Endothelial cell of umbilical vein (primary cell): ENCODE measurements around the gene CCNJL. TPM values are rescaled to one million over a fixed set of nuclear protein-coding genes. Genes with fewer than 3 reads are reported as not detected.

Experiments used
- BruUV-seq: library from RNA; stranded (reverse); fragments of 400-500 nt; replicated peaks from 2 replicates; lab custom pipeline; 2021; lab: Mats Ljungman, UMichigan
- CTCF ChIA-PET: fragments of 300-600, 350-600 bp; sonication (Branson Sonifier 250); formaldehyde crosslinking; loops from one replicate; lab custom pipeline; 2021; ENCODE audit warnings: antibody characterized with exemption, inconsistent platforms; lab: Charles Lee
- POLR2A ChIA-PET: fragments of 300-600, 350-600 bp; sonication (Branson Sonifier 250); formaldehyde crosslinking; loops from one replicate; lab custom pipeline; 2021; ENCODE audit warnings: antibody characterized with exemption, inconsistent platforms; lab: Charles Lee
- DNase-seq: peaks from one replicate; pipeline ENCODE4 v3.0.0-alpha.2; 2011; ENCODE audit warnings: low read depth, low spot score
- FAIRE-seq: peaks from 2 replicates; lab custom pipeline; 2011; peaks lifted over from hg19 to GRCh38; lab: Jason Lieb, UNC
- H2AFZ ChIP-seq: 2 replicates; pipeline ENCODE4 v1.6.0; 2012; ENCODE audit warnings: low read depth, low read length, control low read depth, inconsistent platforms
- H3K27ac ChIP-seq: 2 replicates; pipeline ENCODE4 v1.5.1; 2011; ENCODE audit warnings: low read depth, mild to moderate bottlenecking, control low read depth, low read length, moderate library complexity; ENCODE audit not compliant: insufficient read depth
- H3K27me3 ChIP-seq, 2 experiments: 2 replicates each; pipeline versions ENCODE4 v1.6.0 to v1.6.1; 2011; ENCODE audit warnings: low read length in 2 of 2, mixed read lengths in 1 of 2; ENCODE audit not compliant: control insufficient read depth in 2 of 2, insufficient read depth in 2 of 2
- H3K36me3 ChIP-seq, 2 experiments: 2 replicates in 1 of 2; 3 replicates in 1 of 2; pipeline ENCODE4 v1.5.1; 2011; ENCODE audit warnings: low read length in 2 of 2, mild to moderate bottlenecking in 1 of 2, moderate library complexity in 1 of 2; ENCODE audit not compliant: control insufficient read depth in 2 of 2, insufficient read depth in 2 of 2; ENCODE audit errors: extremely low read depth in 1 of 2
- H3K4me1 ChIP-seq: 3 replicates; pipeline ENCODE4 v1.5.1; 2011; ENCODE audit warnings: mild to moderate bottlenecking, low read length; ENCODE audit not compliant: control insufficient read depth, insufficient read depth; ENCODE audit errors: extremely low read depth
- H3K4me2 ChIP-seq: 2 replicates; pipeline ENCODE4 v1.6.1; 2011; ENCODE audit warnings: low read length, control low read depth, mixed read lengths; ENCODE audit not compliant: insufficient read depth
- H3K4me3 ChIP-seq, 3 experiments: fragments of 200-600 bp in 1 of 3; sonication (generic), shearing (Covaris generic) in 1 of 3; replicated peaks in 1 of 3; 2 replicates each; pipeline ENCODE4 v1.5.1; 2011 to 2016; ENCODE audit warnings: control low read depth in 3 of 3, low read length in 3 of 3, mild to moderate bottlenecking in 2 of 3, inconsistent platforms in 1 of 3, low read depth in 1 of 3, moderate library complexity in 1 of 3; ENCODE audit not compliant: insufficient read depth in 1 of 3
- H3K79me2 ChIP-seq: 2 replicates; pipeline ENCODE4 v1.6.0; 2012; ENCODE audit warnings: low read length, inconsistent platforms; ENCODE audit not compliant: control insufficient read depth, insufficient read depth
- H3K9ac ChIP-seq: replicated peaks from 2 replicates; pipeline ENCODE3; 2011; ENCODE audit warnings: low read length, control low read depth; ENCODE audit not compliant: insufficient read depth; ENCODE audit errors: extremely low read depth
- H3K9me1 ChIP-seq: replicated peaks from 3 replicates; pipeline ENCODE4 v1.6.0; 2011; ENCODE audit warnings: mild to moderate bottlenecking, low read length; ENCODE audit not compliant: control insufficient read depth, insufficient read depth; ENCODE audit errors: extremely low read depth
- H3K9me3 ChIP-seq: replicated peaks from 2 replicates; pipeline ENCODE4 v1.5.1; 2012; ENCODE audit warnings: low read length, inconsistent platforms; ENCODE audit not compliant: control insufficient read depth, insufficient read depth
- H4K20me1 ChIP-seq: replicated peaks from 2 replicates; pipeline ENCODE3; 2011; ENCODE audit warnings: mild to moderate bottlenecking, low read length; ENCODE audit not compliant: control insufficient read depth, insufficient read depth; ENCODE audit errors: extremely low read depth
- CTCF ChIP-seq, 2 donors: IDR thresholded peaks; 1 replicate in 1 of 2; 2 replicates in 1 of 2; pipeline ENCODE4 v1.5.1; 2011; ENCODE audit warnings: low read length in 2 of 2, mild to moderate bottlenecking in 2 of 2, moderate library complexity in 2 of 2, control low read depth in 1 of 2, inconsistent platforms in 1 of 2, low read depth in 1 of 2; ENCODE audit not compliant: insufficient read depth in 1 of 2; ENCODE audit errors: extremely low read depth in 1 of 2
- EZH2 ChIP-seq: IDR thresholded peaks from 2 replicates; pipeline ENCODE4 v1.6.1; 2012; ENCODE audit warnings: borderline replicate concordance, low read depth, mild to moderate bottlenecking, moderate library complexity, low read length, inconsistent platforms; ENCODE audit not compliant: severe bottlenecking
- FOS ChIP-seq: IDR thresholded peaks from 2 replicates; pipeline ENCODE4 v1.6.1; 2011; ENCODE audit warnings: mild to moderate bottlenecking, low read length, moderate library complexity, borderline replicate concordance; ENCODE audit not compliant: insufficient read depth
- GATA2 ChIP-seq: IDR thresholded peaks from 2 replicates; pipeline ENCODE4 v1.7.0; 2011; ENCODE audit warnings: low read depth, mild to moderate bottlenecking, moderate library complexity, mixed read lengths, low read length; ENCODE audit not compliant: insufficient read length, insufficient read depth
- JUN ChIP-seq: IDR thresholded peaks from 2 replicates; pipeline ENCODE4 v1.6.1; 2011; ENCODE audit warnings: borderline replicate concordance, low read depth; ENCODE audit not compliant: insufficient read length, insufficient read depth
- MAX ChIP-seq: IDR thresholded peaks from 2 replicates; pipeline ENCODE4 v1.6.1; 2011; ENCODE audit not compliant: insufficient read depth, insufficient read length
- MYC ChIP-seq: IDR thresholded peaks from one replicate; pipeline ENCODE4 v1.6.1; 2011; ENCODE audit warnings: mild to moderate bottlenecking, low read depth, low read length
- POLR2A ChIP-seq: IDR thresholded peaks from 2 replicates; pipeline ENCODE4 v1.6.1; 2012; ENCODE audit warnings: low read depth, mild to moderate bottlenecking, control low read depth, low read length
- POLR2AphosphoS5 ChIP-seq: IDR thresholded peaks from 2 replicates; pipeline ENCODE4 v1.6.1; 2012; ENCODE audit warnings: low read depth, mild to moderate bottlenecking, control low read depth, low read length, moderate library complexity; ENCODE audit not compliant: insufficient read depth
- dilution Hi-C: fragments of 300-500 bp; cut with MboI; formaldehyde crosslinking; loops from one replicate; pipeline ENCODE4 v1.15.0; 2019; ENCODE audit warnings: low sequenced_read_pairs; ENCODE audit not compliant: extremely low pct_ligation_motif_present
- intact Hi-C: fragments of 100-400 bp; cut with micrococcal nuclease; formaldehyde crosslinking; loops from one replicate; pipeline ENCODE4 v1.10.0; 2022
- polyA plus RNA-seq, 4 experiments: library from polyadenylated mRNA; depleted of rRNA in 3 of 4; stranded (reverse) in 3 of 4; unstranded in 1 of 4; fragments of >200 nt; gene quantifications; 2 replicates each; pipeline versions ENCODE4 v1.2.1 to v1.2.3, GENCODE V29; 2011 to 2012; ENCODE audit warnings: missing spikeins in 1 of 4
- total RNA-seq: library from RNA; stranded (reverse); gene quantifications from 2 replicates; pipeline ENCODE4 v1.2.3, GENCODE V29; 2021

CCNJL gene
- total and polyA plus RNA-seq, 2 donors (not counting 3 experiments of a cell fraction or from before 2014, with no cell fraction given) = 20.0 to 21.3 TPM

GRCh38 chr5:160266752-160267345, 45.5 kb downstream of the CCNJL start:
- POLR2A ChIA-PET = no interaction called here

More at GRCh38 chr5:160266752-160267345, 45.5 kb downstream of the CCNJL start:
- Histone ChIP-seq H4K20me1 (no peaks in the 10 kb centered on the region), H3K4me2 (no peak overlapping the region), H2AFZ (no peak overlapping the region), H3K4me3 (no peak overlapping the region), H3K9me1 (no peaks in the 10 kb centered on the region), H3K27me3 (no peaks in the 10 kb centered on the region), H3K4me1 (peaks cover 51% of the 10 kb centered on the region), H3K79me2 (no peaks in the 10 kb centered on the region), H3K9me3 (no peaks in the 10 kb centered on the region), H3K36me3 (no peaks in the 10 kb centered on the region), H3K9ac (no peak overlapping the region), H3K27ac (no peak overlapping the region)
- FAIRE-seq = no peak
- DNase-seq = no peak
- TF ChIP-seq MYC (no peak), POLR2AphosphoS5 (no peak), GATA2 (no peak), EZH2 (no peak), FOS (no peak), MAX (no peak), JUN (no peak), POLR2A (no peak), CTCF (IDR thresholded peaks at IDR 0.05; ENCODE audit: extremely low read depth in 1 of 2, insufficient read depth in 1 of 2, low read depth in 1 of 2, low read length in 2 of 2) (no peak)
- dilution Hi-C loops (no loop called here), intact Hi-C loops (no loop called here)
- CTCF ChIA-PET = interaction anchor here (0.6 to 2.7 kb wide), 4 partner anchors 10 to 245 kb away, joined by 3 to 7 read pairs (median 4); no protein-coding TSS in a partner anchor
- BruUV-seq = no TSS peak
